ENCODE data around the gene THAP4.
"Not testable (repeated sequence)": the region's sequence is repeated elsewhere in the genome, so short reads cannot be mapped to it uniquely, and the experiment has no call there.

THAP4 gene

DNA sequence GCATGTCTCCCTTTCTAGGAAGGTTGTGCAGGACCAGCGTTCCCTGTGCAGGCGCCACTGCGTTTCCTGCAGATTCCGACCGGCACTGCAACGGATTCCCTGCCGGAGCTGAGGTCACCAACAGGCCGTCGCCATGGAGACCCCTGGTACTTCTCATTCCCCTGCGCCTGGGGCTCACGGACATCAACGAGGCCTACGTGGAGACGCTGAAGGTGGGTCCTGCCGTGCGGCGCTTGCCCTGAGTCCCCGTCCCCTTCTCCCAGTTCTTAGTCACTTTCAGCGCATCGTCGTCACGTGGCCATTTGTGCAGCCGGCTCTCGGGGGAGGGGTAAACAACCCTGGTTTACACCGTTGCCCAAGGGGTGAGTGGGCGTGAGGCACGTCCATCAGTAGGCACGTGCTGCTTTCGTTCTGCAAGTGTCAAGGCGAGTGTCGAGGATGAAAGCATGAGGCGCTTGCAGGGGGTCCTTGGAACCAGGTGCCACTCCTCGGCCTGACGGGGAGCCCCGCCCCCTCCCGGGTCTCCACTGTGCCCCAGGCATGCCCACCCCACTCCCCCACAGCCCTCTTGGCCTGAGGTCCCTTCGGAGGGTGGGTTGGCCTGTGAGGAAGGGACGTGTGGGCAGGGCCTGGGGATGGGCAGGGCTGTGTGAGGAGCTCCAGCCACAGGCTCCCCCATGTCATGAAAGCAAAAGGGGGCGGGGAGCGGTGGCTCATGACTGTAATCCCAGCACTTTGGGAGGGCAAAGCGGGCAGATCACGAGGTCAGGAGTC is 29.9 kb upstream of the THAP4 start:
- Histone ChIP-seq H3K4me3 (replicated peaks; ENCODE audit: insufficient read depth, low read length) (no peak overlapping the region), H3K27ac (replicated peaks) (no peak overlapping the region), H3K27me3 (ENCODE audit: insufficient read depth, poor library complexity, severe bottlenecking) (no peaks in the 10 kb centered on the region)
- no peak for DNase-seq (ENCODE audit: low read depth in 1 of 2, low spot score in 1 of 2)
- TF ChIP-seq GABPA (IDR thresholded peaks at IDR 0.05; ENCODE audit: low read depth) (no peak), SPI1 (IDR thresholded peaks at IDR 0.05; ENCODE audit: borderline replicate concordance, low read depth) (no peak), POLR2AphosphoS5 (IDR thresholded peaks at IDR 0.05; ENCODE audit: low read depth) (no peak)
- TF ChIP-seq, protein P1, sequence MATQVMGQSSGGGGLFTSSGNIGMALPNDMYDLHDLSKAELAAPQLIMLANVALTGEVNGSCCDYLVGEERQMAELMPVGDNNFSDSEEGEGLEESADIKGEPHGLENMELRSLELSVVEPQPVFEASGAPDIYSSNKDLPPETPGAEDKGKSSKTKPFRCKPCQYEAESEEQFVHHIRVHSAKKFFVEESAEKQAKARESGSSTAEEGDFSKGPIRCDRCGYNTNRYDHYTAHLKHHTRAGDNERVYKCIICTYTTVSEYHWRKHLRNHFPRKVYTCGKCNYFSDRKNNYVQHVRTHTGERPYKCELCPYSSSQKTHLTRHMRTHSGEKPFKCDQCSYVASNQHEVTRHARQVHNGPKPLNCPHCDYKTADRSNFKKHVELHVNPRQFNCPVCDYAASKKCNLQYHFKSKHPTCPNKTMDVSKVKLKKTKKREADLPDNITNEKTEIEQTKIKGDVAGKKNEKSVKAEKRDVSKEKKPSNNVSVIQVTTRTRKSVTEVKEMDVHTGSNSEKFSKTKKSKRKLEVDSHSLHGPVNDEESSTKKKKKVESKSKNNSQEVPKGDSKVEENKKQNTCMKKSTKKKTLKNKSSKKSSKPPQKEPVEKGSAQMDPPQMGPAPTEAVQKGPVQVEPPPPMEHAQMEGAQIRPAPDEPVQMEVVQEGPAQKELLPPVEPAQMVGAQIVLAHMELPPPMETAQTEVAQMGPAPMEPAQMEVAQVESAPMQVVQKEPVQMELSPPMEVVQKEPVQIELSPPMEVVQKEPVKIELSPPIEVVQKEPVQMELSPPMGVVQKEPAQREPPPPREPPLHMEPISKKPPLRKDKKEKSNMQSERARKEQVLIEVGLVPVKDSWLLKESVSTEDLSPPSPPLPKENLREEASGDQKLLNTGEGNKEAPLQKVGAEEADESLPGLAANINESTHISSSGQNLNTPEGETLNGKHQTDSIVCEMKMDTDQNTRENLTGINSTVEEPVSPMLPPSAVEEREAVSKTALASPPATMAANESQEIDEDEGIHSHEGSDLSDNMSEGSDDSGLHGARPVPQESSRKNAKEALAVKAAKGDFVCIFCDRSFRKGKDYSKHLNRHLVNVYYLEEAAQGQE (IDR thresholded peaks at IDR 0.05; ENCODE audit: insufficient replicate concordance, low read depth): no peak
- TF ChIP-seq, protein P2, sequence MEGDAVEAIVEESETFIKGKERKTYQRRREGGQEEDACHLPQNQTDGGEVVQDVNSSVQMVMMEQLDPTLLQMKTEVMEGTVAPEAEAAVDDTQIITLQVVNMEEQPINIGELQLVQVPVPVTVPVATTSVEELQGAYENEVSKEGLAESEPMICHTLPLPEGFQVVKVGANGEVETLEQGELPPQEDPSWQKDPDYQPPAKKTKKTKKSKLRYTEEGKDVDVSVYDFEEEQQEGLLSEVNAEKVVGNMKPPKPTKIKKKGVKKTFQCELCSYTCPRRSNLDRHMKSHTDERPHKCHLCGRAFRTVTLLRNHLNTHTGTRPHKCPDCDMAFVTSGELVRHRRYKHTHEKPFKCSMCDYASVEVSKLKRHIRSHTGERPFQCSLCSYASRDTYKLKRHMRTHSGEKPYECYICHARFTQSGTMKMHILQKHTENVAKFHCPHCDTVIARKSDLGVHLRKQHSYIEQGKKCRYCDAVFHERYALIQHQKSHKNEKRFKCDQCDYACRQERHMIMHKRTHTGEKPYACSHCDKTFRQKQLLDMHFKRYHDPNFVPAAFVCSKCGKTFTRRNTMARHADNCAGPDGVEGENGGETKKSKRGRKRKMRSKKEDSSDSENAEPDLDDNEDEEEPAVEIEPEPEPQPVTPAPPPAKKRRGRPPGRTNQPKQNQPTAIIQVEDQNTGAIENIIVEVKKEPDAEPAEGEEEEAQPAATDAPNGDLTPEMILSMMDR (IDR thresholded peaks at IDR 0.05; ENCODE audit: insufficient read depth, low read length): no peak

DNA sequence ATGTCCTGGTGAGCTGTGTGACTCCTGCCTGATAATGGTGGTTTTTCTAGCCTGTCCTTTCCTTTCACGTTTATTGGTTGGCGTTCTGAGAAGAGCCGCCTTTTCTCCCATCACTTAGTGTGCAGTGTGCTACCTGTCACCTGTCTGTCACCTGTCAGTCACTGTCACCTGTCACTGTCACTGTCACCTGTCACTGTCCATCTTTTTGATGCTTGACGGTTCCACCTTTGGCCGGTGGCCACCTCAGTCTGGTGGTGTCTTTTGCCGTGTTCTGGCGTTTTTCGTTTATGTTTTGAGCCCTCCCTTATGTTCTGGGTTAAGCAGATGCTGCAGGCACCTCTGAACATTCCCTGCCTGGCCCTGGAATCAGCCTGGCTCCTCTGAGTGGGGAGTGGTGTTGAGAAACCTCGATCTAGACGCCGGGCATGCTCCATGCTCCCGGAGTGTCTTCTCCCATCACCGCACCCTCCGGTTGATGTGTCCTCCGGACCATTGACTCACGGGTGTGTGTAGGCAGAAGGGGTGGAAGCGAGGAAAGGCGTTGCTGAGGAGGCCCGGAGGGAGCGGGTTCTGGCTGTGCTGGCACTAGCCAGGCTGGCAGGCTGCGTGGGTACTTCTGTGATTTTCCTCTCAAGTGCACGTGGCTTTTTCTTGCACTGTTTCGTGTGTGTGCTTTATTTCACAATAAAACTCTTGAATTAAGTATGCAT is 28.9 kb upstream of the THAP4 start:
- no peaks in the 10 kb centered on the region for H3K27me3 ChIP-seq (ENCODE audit: insufficient read depth, poor library complexity, severe bottlenecking)

DNA sequence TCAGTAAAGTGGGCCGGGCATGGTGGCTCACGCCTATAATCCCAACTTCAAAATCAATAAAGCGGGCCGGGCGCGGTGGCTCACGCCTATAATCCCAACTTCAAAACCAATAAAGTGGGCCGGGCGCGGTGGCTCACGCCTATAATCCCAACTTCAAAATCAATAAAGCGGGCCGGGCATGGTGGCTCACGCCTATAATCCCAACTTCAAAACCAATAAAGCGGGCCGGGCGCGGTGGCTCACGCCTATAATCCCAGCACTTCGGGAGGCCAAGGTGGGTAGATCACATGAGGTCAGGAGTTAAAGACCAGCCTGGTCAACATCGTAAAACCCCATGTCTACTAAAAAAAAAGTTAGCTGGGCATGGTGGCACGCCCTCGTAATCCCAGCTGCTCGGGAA is 25.8 kb upstream of the THAP4 start:
- not testable (repeated sequence) for H3K27me3 ChIP-seq (ENCODE audit: insufficient read depth, poor library complexity, severe bottlenecking)

More for the DNA sequence above, 28.9 kb upstream of the THAP4 start:
- no peak for DNase-seq (ENCODE audit: low read depth in 1 of 2, low spot score in 1 of 2)
- TF ChIP-seq, protein P2 (IDR thresholded peaks at IDR 0.05; ENCODE audit: insufficient read depth, low read length): no peak
- TF ChIP-seq GABPA (IDR thresholded peaks at IDR 0.05; ENCODE audit: low read depth) (no peak), POLR2AphosphoS5 (IDR thresholded peaks at IDR 0.05; ENCODE audit: low read depth) (no peak), SPI1 (IDR thresholded peaks at IDR 0.05; ENCODE audit: borderline replicate concordance, low read depth) (no peak)
- TF ChIP-seq, protein P1 (IDR thresholded peaks at IDR 0.05; ENCODE audit: insufficient replicate concordance, low read depth): no peak
- Histone ChIP-seq H3K4me3 (replicated peaks; ENCODE audit: insufficient read depth, low read length) (no peak overlapping the region), H3K27ac (replicated peaks) (no peak overlapping the region)

DNA sequence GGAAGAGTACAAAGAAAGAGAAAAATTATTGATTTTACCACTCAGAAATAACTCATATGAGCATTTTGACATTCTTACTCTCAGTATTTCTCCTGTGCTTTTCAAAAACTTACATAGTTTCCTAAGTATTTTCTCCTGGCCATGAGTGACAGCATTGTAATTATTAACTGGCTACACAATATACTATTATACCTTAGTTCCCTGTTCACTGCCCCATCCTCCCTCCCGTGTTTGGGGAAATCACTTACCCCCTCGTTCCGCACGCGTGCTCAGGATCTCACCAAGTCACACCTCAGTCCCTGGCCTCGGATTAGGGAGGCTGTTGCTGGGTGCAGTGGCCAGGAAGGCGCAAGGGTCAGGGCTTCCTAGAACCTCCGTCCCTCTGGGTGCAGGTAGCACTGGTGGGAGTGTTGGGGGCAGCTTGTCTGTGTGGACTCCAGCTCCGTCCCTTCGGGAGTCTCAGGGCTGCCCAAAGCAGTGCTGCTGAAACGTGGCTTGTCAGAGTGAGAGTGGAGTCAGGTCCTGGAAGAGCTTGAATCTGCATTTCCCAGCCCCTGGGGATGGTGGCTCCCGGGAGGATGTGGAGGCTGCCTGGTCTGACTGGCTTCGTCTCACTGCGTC is 23.7 kb upstream of the THAP4 start:
- no peak for DNase-seq (ENCODE audit: low read depth in 1 of 2, low spot score in 1 of 2)
- no peak for TF ChIP-seq GABPA (IDR thresholded peaks at IDR 0.05; ENCODE audit: low read depth)
- TF ChIP-seq SPI1 (IDR thresholded peaks at IDR 0.05; ENCODE audit: borderline replicate concordance, low read depth): no peak
- TF ChIP-seq, protein P1 (IDR thresholded peaks at IDR 0.05; ENCODE audit: insufficient replicate concordance, low read depth): no peak
- TF ChIP-seq POLR2AphosphoS5 (IDR thresholded peaks at IDR 0.05; ENCODE audit: low read depth): no peak
- no peak overlapping the region for H3K27ac ChIP-seq (replicated peaks)

More for the DNA sequence above, 25.8 kb upstream of the THAP4 start:
- not testable (repeated sequence) for DNase-seq (ENCODE audit: low read depth in 1 of 2, low spot score in 1 of 2); H3K27ac ChIP-seq (replicated peaks); H3K4me3 ChIP-seq (replicated peaks; ENCODE audit: insufficient read depth, low read length)

More for the DNA sequence above, 23.7 kb upstream of the THAP4 start:
- Histone ChIP-seq H3K27me3 (ENCODE audit: insufficient read depth, poor library complexity, severe bottlenecking) (no peaks in the 10 kb centered on the region), H3K4me3 (replicated peaks; ENCODE audit: insufficient read depth, low read length) (no peak overlapping the region)
